Gastrocnemius medialis (tissue), 4 donors: ENCODE measurements around the gene TEAD4. TPM values are rescaled to one million over a fixed set of nuclear protein-coding genes. Genes with fewer than 3 reads are reported as not detected.
A peak's percentile ranks its signal among the peaks of the same experiment; 100 is the strongest.

Source experiments
- ATAC-seq, 2 donors: fragments of 150-250 bp; one replicate each; pipeline ENCODE4 v1.9.1; 2016
- DNase-seq, 2 donors: peaks; one replicate each; pipeline ENCODE4 v3.0.0-alpha.2; 2019
- H3K27ac ChIP-seq, 4 donors: fragments of 200-600 bp; sonication (generic); 1 replicate in 1 of 4; 2 replicates in 3 of 4; pipeline ENCODE4 v1.5.1; 2016 to 2018; ENCODE audit warnings: mild to moderate bottlenecking in 2 of 4, moderate library complexity in 1 of 4
- H3K27me3 ChIP-seq, 3 donors: fragments of 200-600 bp; sonication (generic) in 2 of 3; 1 replicate in 1 of 3; 2 replicates in 2 of 3; pipeline versions ENCODE4 v1.5.1 to v1.6.0; 2016 to 2019; ENCODE audit warnings: mild to moderate bottlenecking in 1 of 3, moderate library complexity in 1 of 3
- H3K36me3 ChIP-seq, 2 donors: fragments of 200-600 bp; sonication (generic) in 1 of 2; one replicate each; pipeline ENCODE4 v1.5.1; 2017 to 2018
- H3K4me1 ChIP-seq, 2 donors: fragments of 200-600 bp; sonication (generic) in 1 of 2; one replicate each; pipeline ENCODE4 v1.5.1; 2016 to 2017; ENCODE audit warnings: mild to moderate bottlenecking in 2 of 2
- H3K4me3 ChIP-seq, 4 donors: fragments of 200-600 bp; sonication (generic) in 3 of 4; 1 replicate in 1 of 4; 2 replicates in 3 of 4; pipeline ENCODE4 v1.5.1; 2016 to 2019; ENCODE audit warnings: mild to moderate bottlenecking in 2 of 4
- H3K9me3 ChIP-seq, 3 donors: fragments of 200-600 bp; sonication (generic) in 2 of 3; 1 replicate in 1 of 3; 2 replicates in 2 of 3; pipeline ENCODE4 v1.5.1; 2016 to 2019
- POLR2A ChIP-seq, 2 donors: fragments of 450-650 bp; IDR thresholded peaks; one replicate each; pipeline ENCODE4 v1.6.1; 2017; ENCODE audit warnings: antibody characterized with exemption in 2 of 2, mild to moderate bottlenecking in 2 of 2, moderate library complexity in 2 of 2
- in situ Hi-C, 4 donors: fragments of 200-750 bp; cut with MboI; loops; one replicate each; pipeline versions ENCODE4 v1.15.0 to v1.8.0; 2017; ENCODE audit warnings: low sequenced_read_pairs in 4 of 4
- intact Hi-C: fragments of 100-400 bp; cut with DNase I; formaldehyde crosslinking; loops from one replicate; pipeline ENCODE4 v1.15.1; 2023; ENCODE audit warnings: low total_unique reads
- total RNA-seq, 4 donors: library from RNA; depleted of rRNA; stranded (reverse); fragments of >200 nt; gene quantifications; one replicate each; pipeline versions ENCODE4 v1.1.0 to v1.2.3, GENCODE V29; 2016
- TF ChIP-seq, protein P1 (sequence below), 5 experiments: fragments of 450-650 bp in 3 of 5; fragments of 200-600 bp in 2 of 5; sonication (generic) in 2 of 5; IDR thresholded peaks in 4 of 5; conservative IDR thresholded peaks in 1 of 5; 1 replicate in 4 of 5; 2 replicates in 1 of 5; pipeline ENCODE4 v1.5.1; 2016 to 2019; ENCODE audit warnings: antibody characterized with exemption in 5 of 5, mild to moderate bottlenecking in 3 of 5, moderate library complexity in 3 of 5

Gene TEAD4
- total RNA-seq, 4 donors from 2014 or later: 91.1 to 201 (median 122) TPM

DNA sequence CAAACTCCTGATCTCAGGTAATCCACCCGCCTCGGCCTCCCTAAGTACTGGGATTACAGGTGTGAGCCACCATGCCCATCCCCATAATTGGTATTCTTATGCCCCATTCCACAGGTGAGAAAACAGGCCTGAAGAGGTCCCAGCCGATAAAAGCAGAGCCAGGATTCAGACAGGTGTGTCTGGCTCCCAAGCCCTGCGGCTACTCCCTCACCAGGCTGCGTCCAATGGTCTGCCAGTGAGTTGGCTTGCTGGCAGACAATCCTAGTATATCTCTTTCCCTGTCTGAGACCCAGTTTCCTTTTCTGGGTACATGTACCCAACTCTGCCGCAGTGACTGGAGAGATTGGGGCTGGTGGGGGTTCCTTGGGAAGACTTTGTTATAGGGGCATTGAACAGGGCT lies 116.1 kb downstream of the TEAD4 start:
- intact Hi-C loops (no loop called here), in situ Hi-C loops (loop anchor here (10.0 kb wide), 3 partner anchors 59 to 199 kb away; no protein-coding TSS in a partner anchor)
- DNase-seq (no peak), ATAC-seq (no peak)
- no peak for TF ChIP-seq POLR2A (IDR thresholded peaks at IDR 0.05)
- TF ChIP-seq, protein P1, sequence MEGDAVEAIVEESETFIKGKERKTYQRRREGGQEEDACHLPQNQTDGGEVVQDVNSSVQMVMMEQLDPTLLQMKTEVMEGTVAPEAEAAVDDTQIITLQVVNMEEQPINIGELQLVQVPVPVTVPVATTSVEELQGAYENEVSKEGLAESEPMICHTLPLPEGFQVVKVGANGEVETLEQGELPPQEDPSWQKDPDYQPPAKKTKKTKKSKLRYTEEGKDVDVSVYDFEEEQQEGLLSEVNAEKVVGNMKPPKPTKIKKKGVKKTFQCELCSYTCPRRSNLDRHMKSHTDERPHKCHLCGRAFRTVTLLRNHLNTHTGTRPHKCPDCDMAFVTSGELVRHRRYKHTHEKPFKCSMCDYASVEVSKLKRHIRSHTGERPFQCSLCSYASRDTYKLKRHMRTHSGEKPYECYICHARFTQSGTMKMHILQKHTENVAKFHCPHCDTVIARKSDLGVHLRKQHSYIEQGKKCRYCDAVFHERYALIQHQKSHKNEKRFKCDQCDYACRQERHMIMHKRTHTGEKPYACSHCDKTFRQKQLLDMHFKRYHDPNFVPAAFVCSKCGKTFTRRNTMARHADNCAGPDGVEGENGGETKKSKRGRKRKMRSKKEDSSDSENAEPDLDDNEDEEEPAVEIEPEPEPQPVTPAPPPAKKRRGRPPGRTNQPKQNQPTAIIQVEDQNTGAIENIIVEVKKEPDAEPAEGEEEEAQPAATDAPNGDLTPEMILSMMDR (IDR thresholded peaks at IDR 0.05 in 4 of 5, conservative IDR thresholded peaks at IDR 0.05 in 1 of 5): no peak
- H3K27me3 ChIP-seq: no peaks in the 10 kb centered on the region
- H3K36me3 ChIP-seq: no peaks in the 10 kb centered on the region
- no peaks in the 10 kb centered on the region for H3K9me3 ChIP-seq
- H3K4me1 ChIP-seq: peaks cover 13 to 28% of the 10 kb centered on the region in 2 donors
- H3K27ac ChIP-seq: no peak overlapping the region
- no peak overlapping the region for H3K4me3 ChIP-seq

DNA sequence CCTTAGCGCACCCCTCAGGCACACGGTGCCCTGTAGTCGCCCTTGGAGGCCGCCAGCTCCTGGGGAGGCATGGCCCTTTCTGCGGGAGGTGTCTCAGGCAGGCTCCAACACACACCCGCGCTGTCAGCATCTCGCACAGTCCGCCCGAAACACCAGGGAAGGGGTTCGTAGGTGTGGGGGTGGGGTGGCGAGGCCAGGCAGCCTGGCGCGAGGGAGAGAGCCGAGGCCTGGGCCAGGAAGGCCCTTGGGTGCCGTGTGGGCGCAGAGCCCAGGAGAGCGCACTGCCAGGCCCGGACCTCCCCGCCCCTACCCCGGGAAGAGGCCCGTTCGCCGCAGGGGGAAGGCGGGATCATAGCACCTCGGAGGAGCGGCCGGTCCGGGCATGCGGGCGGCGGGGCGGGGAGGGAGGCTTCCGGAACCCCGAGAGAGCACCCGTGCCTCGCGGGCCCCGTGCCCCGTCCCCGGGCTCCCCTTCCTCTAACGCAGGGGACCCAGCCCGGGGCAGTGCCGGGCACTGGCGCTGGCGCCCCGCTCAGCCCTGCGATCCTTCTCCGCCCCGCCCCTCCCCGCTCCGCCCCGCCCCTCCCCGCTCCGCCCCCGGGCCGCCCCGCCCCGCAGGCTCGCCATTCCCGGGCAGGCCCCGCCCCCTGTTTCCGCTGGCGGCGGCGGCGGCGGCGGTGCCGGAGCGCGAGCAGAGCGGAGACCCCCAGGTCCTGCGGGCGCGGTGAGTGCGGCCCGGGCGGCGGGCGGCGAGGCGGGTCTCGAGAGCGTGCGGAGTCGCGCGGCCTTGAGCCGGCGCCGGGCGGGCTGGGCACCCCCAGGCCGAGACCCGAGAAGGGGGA lies 117.8 kb downstream of the TEAD4 start, which contains the start of gene TSPAN9:
Gene TSPAN9, plus strand, starts transcription at position 650 of the 842 bp plus-strand sequence. CDS start 123,815 bp downstream, outside the sequence.
- Histone ChIP-seq H3K27me3 (no peaks in the 10 kb centered on the region), H3K9me3 (no peaks in the 10 kb centered on the region), H3K27ac (peak within 1 kb of the TSS; percentile 87 to 93 (median 89)), H3K4me1 (peaks cover 13 to 28% of the 10 kb centered on the region in 2 donors), H3K36me3 (no peaks in the 10 kb centered on the region), H3K4me3 (peak within 1 kb of the TSS; percentile 76 to 87 (median 86))
- peak; percentile 71 to 81 for TF ChIP-seq POLR2A (IDR thresholded peaks at IDR 0.05)
- TF ChIP-seq, protein P1 (IDR thresholded peaks at IDR 0.05 in 4 of 5, conservative IDR thresholded peaks at IDR 0.05 in 1 of 5): no peak
- in situ Hi-C loops (loop anchor here (10.0 kb wide), 3 partner anchors 58 to 198 kb away; no protein-coding TSS in a partner anchor), intact Hi-C loops (no loop called here)
- peak; percentile 84 to 88 for ATAC-seq
- peak; percentile 46 to 60 for DNase-seq

DNA sequence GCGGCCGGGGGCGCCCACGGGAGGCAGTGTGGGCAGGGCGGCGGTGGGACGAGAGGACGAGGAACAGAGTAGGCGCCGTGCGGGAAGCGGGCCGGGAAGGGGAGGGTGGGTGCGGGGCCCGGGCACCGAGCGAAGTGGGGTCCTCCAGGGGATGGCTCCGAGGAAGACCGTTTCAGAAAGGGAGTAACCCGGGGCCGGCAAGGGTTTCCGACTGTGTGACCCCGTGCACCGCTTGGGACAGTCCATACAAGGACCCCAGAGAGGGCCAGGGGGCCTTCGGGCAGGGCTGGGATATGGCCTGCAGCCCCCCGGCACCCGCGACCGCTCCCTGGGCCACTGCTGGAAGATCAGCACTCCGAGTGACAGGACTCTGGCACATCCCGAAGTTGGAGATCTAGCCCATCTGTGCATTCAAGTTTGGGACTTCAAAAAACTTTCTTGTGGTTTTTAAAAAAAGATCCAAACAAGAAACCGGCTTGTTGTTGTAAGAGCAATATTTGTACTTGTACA lies 118.4 kb downstream of the TEAD4 start:
- H3K4me1 ChIP-seq: peaks cover 13 to 28% of the 10 kb centered on the region in 2 donors
- in situ Hi-C loops: loop anchor here (10.0 kb wide), 3 partner anchors 57 to 197 kb away; no protein-coding TSS in a partner anchor

DNA sequence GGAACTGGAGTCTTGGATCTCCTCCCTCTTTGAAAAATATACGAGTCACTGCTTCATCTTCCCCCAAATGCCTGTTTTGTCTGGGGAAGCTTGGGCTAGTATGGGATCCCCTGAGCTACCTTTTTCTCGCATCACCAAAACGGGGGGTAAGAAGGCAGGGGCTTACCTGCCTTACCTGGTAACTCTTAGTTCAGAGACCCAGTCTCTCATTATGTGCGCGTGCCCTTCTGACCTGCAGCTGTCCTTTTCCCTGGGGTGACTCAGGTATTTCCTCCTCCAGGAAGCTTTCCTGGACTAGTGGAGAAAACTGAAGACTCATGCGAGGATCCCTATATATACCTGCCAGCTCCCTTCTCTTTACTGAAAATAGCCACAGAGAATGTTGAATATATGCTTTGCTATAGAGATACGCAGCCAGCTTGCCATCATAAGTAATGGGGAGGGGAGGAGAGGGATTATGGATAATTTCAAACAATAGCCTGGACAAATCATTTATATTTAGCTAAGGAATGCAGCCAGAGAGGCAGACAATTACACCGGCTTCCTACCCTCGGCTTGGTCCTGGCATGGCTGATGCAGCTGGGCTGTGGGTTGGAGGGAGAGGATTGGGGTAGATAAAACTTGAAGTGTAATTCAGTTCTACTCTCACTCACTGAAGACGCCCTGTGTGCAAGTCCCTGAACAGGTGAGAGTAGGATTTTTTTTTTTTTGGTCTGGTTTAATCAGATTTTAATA lies 119.1 kb downstream of the TEAD4 start:
- Histone ChIP-seq H3K27ac (peak overlapping the region; percentile 74 to 93 (median 89)), H3K27me3 (no peaks in the 10 kb centered on the region), H3K4me1 (peaks cover 12 to 29% of the 10 kb centered on the region in 2 donors), H3K4me3 (peak overlapping the region; percentile 76 to 87 (median 85)), H3K36me3 (no peaks in the 10 kb centered on the region), H3K9me3 (no peaks in the 10 kb centered on the region)
- in situ Hi-C loops (loop anchor here (10.0 kb wide), 3 partner anchors 57 to 197 kb away; no protein-coding TSS in a partner anchor), intact Hi-C loops (loop anchor here (2.0 kb wide), 1 partner anchor 43 kb away; no protein-coding TSS in a partner anchor)
- TF ChIP-seq, protein P1 (IDR thresholded peaks at IDR 0.05 in 4 of 5, conservative IDR thresholded peaks at IDR 0.05 in 1 of 5): no peak
- no peak for TF ChIP-seq POLR2A (IDR thresholded peaks at IDR 0.05)
- DNase-seq (no peak), ATAC-seq (no peak)

More for the DNA sequence above, 118.4 kb downstream of the TEAD4 start:
- intact Hi-C loops: loop anchor here (2.0 kb wide), 1 partner anchor 43 kb away; no protein-coding TSS in a partner anchor
- H3K9me3 ChIP-seq: no peaks in the 10 kb centered on the region
- no peak for TF ChIP-seq POLR2A (IDR thresholded peaks at IDR 0.05)
- TF ChIP-seq, protein P1 (IDR thresholded peaks at IDR 0.05 in 4 of 5, conservative IDR thresholded peaks at IDR 0.05 in 1 of 5): no peak
- H3K36me3 ChIP-seq: no peaks in the 10 kb centered on the region
- peak overlapping the region; percentile 76 to 87 (median 85) for H3K4me3 ChIP-seq
- ATAC-seq: peak; percentile 14 to 25
- H3K27me3 ChIP-seq: no peaks in the 10 kb centered on the region
- DNase-seq: no peak
- H3K27ac ChIP-seq: peak overlapping the region; percentile 74 to 93 (median 89)
